T-helper 2 cell treated with Interferon-gamma antibody and Interleukin-4, amounts not matched to agents 5 μg/mL and 100 μg/mL, for 36 hours (primary cell): ENCODE measurements around the gene RBMS3.

ENCODE experiments used
- DNase-seq: peaks from one replicate; pipeline ENCODE4 v3.0.0; 2021; ENCODE audit warnings: low spot score
- H3K27ac Mint-ChIP-seq: one replicate; pipeline ENCODE4 v1.8.0; 2021; ENCODE audit warnings: mild to moderate bottlenecking, mixed read lengths
- H3K27me3 Mint-ChIP-seq: one replicate; pipeline ENCODE4 v1.8.0; 2021; ENCODE audit warnings: low read depth, mixed read lengths
- H3K36me3 Mint-ChIP-seq: one replicate; pipeline ENCODE4 v1.8.0; 2021; ENCODE audit warnings: low read depth, mixed read lengths
- H3K4me1 Mint-ChIP-seq: one replicate; pipeline ENCODE4 v1.8.0; 2021; ENCODE audit warnings: low read depth, mixed read lengths
- H3K4me3 Mint-ChIP-seq: one replicate; pipeline ENCODE4 v1.8.0; 2022; ENCODE audit warnings: mild to moderate bottlenecking, moderate library complexity, mixed read lengths
- H3K9me3 Mint-ChIP-seq: one replicate; pipeline ENCODE4 v1.8.0; 2021; ENCODE audit warnings: mixed read lengths

The RBMS3 gene

DNA sequence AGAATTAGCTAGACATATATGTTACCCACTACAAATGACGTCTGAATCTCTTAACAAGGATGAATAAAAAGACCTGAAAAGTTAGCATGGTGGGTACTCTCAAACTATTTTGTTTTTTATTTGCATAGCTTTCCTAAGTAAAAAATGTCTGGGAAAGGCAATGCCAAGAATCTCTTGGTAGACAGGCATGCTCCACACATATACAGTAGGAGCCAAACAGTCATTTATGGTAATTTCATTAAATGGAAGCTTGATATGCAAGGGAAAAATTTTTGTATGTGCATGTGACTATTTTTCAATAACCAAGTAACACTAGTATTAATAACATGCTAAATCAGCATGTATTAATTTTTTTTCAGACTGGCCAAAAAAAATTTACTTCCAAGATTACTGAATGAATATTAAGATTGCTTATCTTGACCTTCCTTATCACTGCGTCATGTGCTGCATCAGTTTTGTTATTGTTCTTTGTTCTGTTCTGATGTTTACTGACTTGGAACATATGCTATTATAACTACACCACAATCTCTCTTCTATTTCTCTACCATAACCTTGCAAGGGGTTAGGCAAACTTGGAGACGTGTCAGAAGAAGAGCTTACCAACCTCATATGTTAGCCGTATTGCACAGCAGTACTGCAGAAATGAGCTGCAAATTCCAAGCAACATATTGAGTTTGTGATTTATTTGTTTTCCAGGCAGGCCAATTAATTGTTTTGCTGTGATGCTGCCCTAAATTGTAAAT, 255.3 kb downstream of the RBMS3 start:
- no peak for DNase-seq
- H3K9me3 Mint-ChIP-seq = no peaks in the 10 kb centered on the region
- no peaks in the 10 kb centered on the region for H3K36me3 Mint-ChIP-seq
- H3K4me3 Mint-ChIP-seq = no peak overlapping the region
- H3K27ac Mint-ChIP-seq = no peak overlapping the region
- no peaks in the 10 kb centered on the region for H3K27me3 Mint-ChIP-seq
- no peaks in the 10 kb centered on the region for H3K4me1 Mint-ChIP-seq

DNA sequence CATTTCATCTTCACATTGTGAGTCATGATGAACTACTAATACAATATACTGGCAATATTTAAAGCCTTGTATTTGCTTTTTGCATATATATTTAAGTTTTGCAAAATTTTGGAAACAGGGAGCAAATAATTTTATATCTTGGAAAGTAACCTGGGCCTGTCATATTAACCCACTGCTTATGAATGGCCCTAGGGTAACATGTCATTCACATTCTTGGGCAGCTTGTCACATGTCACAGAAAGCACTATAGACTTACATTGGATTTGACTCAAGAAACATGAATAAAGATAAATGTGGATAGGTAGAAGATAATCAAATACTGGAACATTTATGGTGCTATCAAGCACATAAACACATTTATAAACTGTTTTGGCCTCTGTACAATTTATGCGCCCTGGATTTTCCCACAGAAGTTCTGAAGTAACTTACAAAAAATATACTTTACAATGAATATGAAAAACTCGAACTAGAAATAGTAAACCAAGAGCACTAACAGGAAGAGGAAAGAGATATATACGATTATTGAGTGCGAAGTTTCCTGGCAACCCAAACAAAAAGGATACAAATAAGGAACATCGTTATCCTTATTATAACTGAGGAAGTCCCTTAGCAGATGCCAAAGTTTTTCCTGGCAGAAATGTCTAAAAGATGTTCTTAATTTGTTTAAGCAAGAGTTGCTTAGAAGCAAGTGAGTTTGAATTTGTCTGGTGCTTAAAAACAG, 257.2 kb downstream of the RBMS3 start:
- Mint-ChIP-seq H3K27me3 (no peaks in the 10 kb centered on the region), H3K27ac (no peak overlapping the region), H3K9me3 (no peaks in the 10 kb centered on the region), H3K4me1 (no peaks in the 10 kb centered on the region), H3K36me3 (no peaks in the 10 kb centered on the region), H3K4me3 (no peak overlapping the region)
- no peak for DNase-seq

DNA sequence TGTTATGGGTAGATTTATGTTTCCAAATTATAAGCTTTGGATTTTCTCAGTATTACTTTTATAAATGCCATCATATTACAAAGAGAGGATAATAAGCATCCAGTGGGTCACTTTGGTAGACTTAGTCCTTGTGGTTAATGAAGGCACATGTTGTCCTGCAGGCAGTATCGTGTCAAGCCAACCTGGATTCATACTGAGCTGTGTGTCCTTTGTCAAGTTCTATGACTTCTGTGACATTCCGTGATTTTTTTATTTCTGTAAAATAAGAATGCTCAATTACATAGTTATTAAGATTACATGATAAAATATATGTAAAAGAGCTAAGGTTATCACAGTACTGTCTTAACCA, 257.7 kb downstream of the RBMS3 start:
- Mint-ChIP-seq H3K36me3 (no peaks in the 10 kb centered on the region), H3K27ac (no peak overlapping the region), H3K27me3 (no peaks in the 10 kb centered on the region), H3K4me3 (no peak overlapping the region), H3K4me1 (no peaks in the 10 kb centered on the region), H3K9me3 (no peaks in the 10 kb centered on the region)
- DNase-seq = no peak

DNA sequence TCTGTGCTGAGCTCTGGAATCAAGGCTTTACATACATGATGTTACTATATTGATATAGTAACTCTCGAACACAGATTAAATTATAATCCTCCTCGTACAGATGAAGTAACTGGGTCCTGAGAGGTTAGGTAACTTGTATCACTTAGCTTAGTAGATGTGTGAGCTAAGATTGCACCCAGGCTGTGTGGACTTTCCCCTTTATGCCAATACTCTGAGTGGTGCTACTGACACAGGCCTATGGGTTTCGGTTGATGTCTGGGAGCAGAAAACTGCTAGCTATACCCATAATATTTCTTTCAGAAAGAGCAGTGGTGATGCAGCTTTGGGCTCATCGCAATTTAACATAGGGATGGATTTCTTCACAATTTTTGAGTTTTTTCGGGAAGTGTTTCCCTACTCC, 259.7 kb downstream of the RBMS3 start:
- DNase-seq = no peak
- H3K27ac Mint-ChIP-seq = no peak overlapping the region
- no peaks in the 10 kb centered on the region for H3K27me3 Mint-ChIP-seq
- no peaks in the 10 kb centered on the region for H3K9me3 Mint-ChIP-seq
- H3K4me1 Mint-ChIP-seq = no peaks in the 10 kb centered on the region
- no peaks in the 10 kb centered on the region for H3K36me3 Mint-ChIP-seq
- H3K4me3 Mint-ChIP-seq = no peak overlapping the region

DNA sequence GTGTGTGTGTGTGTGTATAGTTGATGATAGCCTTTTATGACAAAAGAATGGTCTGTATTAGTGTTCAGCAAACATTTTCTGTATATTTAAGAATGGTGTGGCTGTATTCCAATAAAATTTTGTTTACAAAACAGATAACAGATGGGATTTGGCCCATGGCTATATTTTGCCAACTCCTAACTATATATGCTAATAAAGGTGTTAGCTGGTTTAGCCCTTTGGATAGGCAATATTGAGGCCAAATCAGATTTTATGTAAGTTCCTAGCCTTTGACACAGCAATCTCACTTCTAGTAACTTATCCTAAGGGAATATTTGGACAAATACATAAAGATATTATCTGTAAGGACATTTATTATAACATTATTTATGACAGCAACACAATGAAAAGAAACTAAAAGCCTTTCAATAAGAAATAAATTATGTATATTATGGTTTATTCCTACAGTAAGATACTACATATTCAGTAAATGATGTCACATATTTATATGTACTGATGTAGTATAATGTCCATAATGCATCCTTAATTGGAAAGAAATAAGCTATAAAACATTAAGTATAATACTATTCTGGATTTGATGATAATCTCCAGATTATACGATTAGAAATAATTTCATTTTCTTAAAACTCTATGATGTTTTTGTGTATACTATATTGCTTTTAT, 264.0 kb downstream of the RBMS3 start:
- Mint-ChIP-seq H3K9me3 (no peaks in the 10 kb centered on the region), H3K4me1 (no peaks in the 10 kb centered on the region), H3K4me3 (no peak overlapping the region), H3K27ac (no peak overlapping the region), H3K27me3 (no peaks in the 10 kb centered on the region), H3K36me3 (no peaks in the 10 kb centered on the region)
- DNase-seq = no peak

DNA sequence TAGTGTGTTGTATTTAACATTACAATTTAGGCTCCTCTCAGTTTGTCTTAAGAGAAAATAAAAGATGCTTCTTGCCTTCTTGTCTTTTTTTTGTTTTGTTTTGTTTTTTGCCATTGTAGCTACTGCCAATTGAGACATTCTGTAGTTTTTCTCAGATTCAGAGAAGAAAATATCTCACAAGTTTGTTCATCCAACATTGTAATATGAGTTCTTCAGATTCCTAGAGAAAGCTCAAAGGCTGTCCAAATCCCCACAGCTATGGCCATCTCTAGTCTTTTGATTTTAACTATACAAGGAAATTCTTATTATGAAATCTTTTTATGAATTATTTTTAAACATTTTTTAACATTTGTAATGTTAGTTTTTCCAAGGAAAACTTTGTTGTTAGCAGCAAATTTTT, 264.7 kb downstream of the RBMS3 start:
- no peaks in the 10 kb centered on the region for H3K4me1 Mint-ChIP-seq
- H3K9me3 Mint-ChIP-seq = no peaks in the 10 kb centered on the region
- DNase-seq = no peak
- no peaks in the 10 kb centered on the region for H3K36me3 Mint-ChIP-seq
- H3K4me3 Mint-ChIP-seq = no peak overlapping the region
- H3K27ac Mint-ChIP-seq = no peak overlapping the region
- no peaks in the 10 kb centered on the region for H3K27me3 Mint-ChIP-seq

DNA sequence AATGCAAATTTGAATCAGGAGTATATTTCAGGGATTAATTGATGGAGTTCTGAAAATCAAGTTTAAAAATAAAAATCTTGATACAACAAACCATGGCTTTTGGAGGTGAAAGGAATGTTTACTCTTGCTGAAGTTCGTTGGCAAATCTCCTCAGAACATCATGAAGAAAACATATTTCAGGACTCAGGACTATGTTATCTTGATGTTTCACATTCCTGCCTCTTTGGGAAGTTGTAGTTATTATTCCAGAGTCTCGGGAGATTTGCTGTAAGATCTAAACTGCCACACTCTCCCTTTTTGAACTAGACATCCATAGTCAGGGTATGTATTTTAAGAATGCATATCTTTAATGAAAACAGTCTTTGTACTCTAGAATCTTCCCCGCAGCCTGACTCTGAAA, 271.2 kb downstream of the RBMS3 start:
- Mint-ChIP-seq H3K27me3 (no peaks in the 10 kb centered on the region), H3K4me3 (no peak overlapping the region), H3K27ac (no peak overlapping the region), H3K36me3 (no peaks in the 10 kb centered on the region), H3K4me1 (no peaks in the 10 kb centered on the region), H3K9me3 (no peaks in the 10 kb centered on the region)
- DNase-seq = no peak

DNA sequence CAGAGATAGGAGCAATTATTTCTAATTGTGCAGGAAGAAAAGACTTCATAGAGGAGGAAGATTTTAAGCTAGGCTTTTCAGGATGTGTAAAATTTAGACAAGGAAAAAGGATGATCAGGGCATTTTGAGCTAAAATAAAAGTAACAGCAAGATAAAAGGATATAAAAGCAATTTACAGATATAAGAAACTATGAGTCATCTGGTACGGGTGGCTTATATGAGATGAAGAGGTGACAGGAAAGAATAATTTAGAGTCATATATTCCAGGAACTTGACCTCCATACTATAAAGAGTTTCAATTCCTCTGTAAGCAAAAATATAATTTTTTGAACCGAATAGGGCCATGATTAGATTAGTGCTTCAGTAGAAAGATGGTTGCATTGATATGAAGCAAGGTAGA, 273.7 kb downstream of the RBMS3 start:
- no peak overlapping the region for H3K4me3 Mint-ChIP-seq

DNA sequence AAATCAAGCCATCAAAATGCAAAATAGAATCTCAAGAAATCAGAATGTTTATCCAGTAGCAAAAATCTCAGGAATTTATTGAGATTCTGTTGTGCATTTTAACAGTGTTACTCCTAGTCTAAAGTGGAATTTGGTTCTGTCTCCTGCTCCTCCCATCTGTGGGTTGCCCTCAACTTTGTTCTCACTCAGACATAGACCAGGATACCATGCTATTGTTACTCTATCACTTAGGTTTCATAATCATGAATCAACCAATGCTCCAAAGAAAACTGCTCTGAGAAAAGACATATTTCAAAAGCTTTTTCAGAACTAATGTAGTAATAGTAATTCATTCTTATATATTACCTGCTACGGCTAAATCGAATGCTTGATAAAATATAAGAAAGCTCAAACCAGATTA, 274.7 kb downstream of the RBMS3 start:
- DNase-seq = no peak
- Mint-ChIP-seq H3K4me3 (no peak overlapping the region), H3K27ac (no peak overlapping the region), H3K4me1 (no peaks in the 10 kb centered on the region), H3K27me3 (peaks cover 3% of the 10 kb centered on the region), H3K36me3 (no peaks in the 10 kb centered on the region), H3K9me3 (no peaks in the 10 kb centered on the region)

More for the DNA sequence above, 273.7 kb downstream of the RBMS3 start:
- Mint-ChIP-seq H3K9me3 (no peaks in the 10 kb centered on the region), H3K4me1 (no peaks in the 10 kb centered on the region), H3K36me3 (no peaks in the 10 kb centered on the region), H3K27me3 (peaks cover 3% of the 10 kb centered on the region), H3K27ac (no peak overlapping the region)
- DNase-seq = no peak

DNA sequence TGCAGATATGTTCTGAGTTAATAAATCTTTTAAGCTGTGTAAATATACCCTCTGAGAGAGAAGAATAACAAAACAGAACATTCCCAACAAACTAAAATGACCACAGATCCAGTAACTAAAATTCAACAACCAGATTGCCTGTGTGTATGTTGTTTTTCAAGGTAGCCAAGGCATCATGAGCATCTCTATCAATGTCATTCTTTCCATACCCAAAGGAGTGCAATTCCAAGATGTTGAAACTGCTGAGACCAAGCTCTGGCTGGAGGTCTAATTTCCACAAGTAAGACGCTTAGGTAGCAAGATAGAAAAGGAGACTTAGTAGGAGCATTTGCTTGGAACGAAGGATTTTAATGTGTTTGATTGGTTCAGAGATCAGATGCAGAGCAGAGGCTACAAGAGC, 276.3 kb downstream of the RBMS3 start:
- H3K4me1 Mint-ChIP-seq = no peaks in the 10 kb centered on the region
- no peaks in the 10 kb centered on the region for H3K9me3 Mint-ChIP-seq
- H3K4me3 Mint-ChIP-seq = no peak overlapping the region
- H3K36me3 Mint-ChIP-seq = no peaks in the 10 kb centered on the region
- no peak overlapping the region for H3K27ac Mint-ChIP-seq
- peaks cover 3% of the 10 kb centered on the region for H3K27me3 Mint-ChIP-seq
- no peak for DNase-seq

DNA sequence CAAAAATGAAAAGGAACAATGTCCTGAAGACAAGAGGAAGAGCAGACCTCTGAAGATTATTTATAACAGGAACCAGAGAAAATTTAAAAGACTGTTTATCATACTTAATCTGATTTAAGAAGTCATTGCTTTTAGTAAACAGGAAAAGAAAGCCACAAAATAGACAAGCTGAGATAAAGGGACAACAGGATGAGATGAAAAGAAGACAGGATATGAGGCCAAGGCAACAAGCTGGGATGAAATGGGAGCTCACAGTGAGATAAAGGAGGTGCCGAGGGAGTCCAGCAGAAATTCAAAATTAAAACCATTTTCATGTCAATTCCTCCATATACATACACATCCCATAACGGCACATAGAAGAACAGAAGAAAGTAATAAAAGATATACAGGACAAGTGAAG, 277.0 kb downstream of the RBMS3 start:
- H3K36me3 Mint-ChIP-seq = no peaks in the 10 kb centered on the region
- DNase-seq = no peak
- H3K4me3 Mint-ChIP-seq = no peak overlapping the region
- H3K9me3 Mint-ChIP-seq = no peaks in the 10 kb centered on the region
- H3K4me1 Mint-ChIP-seq = no peaks in the 10 kb centered on the region
- peaks cover 3% of the 10 kb centered on the region for H3K27me3 Mint-ChIP-seq
- no peak overlapping the region for H3K27ac Mint-ChIP-seq

DNA sequence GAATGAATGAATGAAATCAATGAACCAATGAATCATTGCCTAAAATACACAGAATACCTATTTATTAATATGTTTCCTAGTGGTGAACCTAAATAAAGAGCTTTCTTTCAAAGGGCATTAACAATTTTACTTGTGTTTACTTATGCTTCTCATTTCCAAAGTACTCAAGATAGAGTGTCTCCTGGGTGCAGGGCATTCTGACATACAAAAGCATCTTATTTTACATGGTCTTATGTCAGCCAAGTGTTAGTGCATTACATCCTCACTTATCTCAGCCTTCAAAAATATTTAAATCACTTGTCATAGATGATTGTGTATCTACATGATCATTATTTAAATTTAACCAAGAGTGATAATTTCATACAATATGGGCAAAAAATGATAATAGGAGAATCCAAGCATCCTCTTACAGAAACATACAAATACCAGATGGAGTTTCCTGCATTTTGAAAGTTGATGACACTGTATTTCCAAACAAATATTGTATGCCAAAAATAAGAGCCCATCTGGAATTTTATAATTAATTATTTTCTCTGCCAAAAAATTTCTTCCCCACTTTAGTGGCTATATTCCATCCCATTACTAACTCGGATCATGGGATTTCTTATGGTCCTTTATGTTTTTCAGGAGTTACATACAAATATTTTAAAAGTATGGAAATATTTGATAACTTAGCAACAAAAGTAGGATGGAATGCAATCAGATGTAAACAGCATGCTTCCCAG, 279.0 kb downstream of the RBMS3 start:
- Mint-ChIP-seq H3K9me3 (no peaks in the 10 kb centered on the region), H3K27ac (no peak overlapping the region), H3K4me1 (no peaks in the 10 kb centered on the region)

DNA sequence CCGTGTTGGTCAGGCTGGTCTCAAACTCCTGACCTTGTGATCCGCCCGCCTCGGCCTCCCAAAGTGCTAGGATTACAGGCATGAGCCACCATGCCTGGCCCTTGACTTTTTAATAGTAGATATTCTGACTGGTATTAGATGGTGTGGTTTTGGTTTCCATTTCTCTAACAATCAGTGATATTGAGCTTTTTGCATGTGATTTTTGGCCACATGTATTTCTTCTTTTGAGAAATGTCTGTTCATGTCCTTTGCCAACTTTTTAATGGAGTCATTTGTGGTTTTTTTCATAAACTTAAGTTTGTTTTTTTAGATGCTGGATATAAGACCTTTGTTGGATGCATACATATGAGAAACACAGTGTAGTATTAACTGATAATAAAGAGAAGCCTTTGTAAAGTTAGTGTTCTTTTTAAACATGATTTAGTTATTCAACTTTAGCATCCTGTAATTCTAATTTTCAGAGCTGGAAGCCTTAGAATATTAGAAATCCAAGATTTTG, 280.8 kb downstream of the RBMS3 start:
- Mint-ChIP-seq H3K36me3 (no peaks in the 10 kb centered on the region), H3K4me1 (no peaks in the 10 kb centered on the region), H3K27me3 (peaks cover 3% of the 10 kb centered on the region), H3K4me3 (no peak overlapping the region), H3K9me3 (no peaks in the 10 kb centered on the region), H3K27ac (no peak overlapping the region)
- no peak for DNase-seq

More for the DNA sequence above, 279.0 kb downstream of the RBMS3 start:
- Mint-ChIP-seq H3K27me3 (peaks cover 3% of the 10 kb centered on the region), H3K36me3 (no peaks in the 10 kb centered on the region), H3K4me3 (no peak overlapping the region)
- DNase-seq = no peak

DNA sequence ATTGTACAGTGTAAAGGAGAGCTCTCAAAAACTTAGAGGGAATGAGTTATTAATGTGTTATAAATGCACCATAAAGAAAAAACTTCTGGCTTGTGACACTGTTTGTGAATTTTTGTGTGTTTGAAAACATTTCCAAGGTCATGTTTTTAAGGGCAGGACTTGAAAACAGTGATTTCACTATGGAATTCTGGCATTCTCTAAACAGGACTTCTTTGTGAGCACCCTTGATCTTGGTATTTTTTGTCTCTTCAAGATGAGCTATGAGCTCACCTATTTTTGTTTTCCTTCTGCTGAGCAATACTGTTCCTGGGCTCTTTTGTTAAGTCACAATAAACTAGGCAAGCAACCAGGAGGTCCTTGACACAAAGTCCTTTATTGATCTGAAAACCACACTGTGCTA, 284.4 kb downstream of the RBMS3 start:
- no peaks in the 10 kb centered on the region for H3K4me1 Mint-ChIP-seq
- no peaks in the 10 kb centered on the region for H3K27me3 Mint-ChIP-seq
- H3K4me3 Mint-ChIP-seq = no peak overlapping the region
- no peak overlapping the region for H3K27ac Mint-ChIP-seq
- H3K9me3 Mint-ChIP-seq = no peaks in the 10 kb centered on the region
- DNase-seq = no peak
- H3K36me3 Mint-ChIP-seq = no peaks in the 10 kb centered on the region
